CD4-positive, alpha-beta T cell treated with Interferon alpha-2 for 1 hour (primary cell): ENCODE results near the gene NME7.
A peak's percentile ranks its signal among the peaks of the same experiment; 100 is the strongest.
"Not testable (repeated sequence)": the region's sequence is repeated elsewhere in the genome, so short reads cannot be mapped to it uniquely, and the experiment has no call there.

Experiments
- DNase-seq, 2 donors: peaks; one replicate each; pipeline ENCODE4 v3.0.0-alpha.2; 2020 to 2022

NME7 gene

DNA sequence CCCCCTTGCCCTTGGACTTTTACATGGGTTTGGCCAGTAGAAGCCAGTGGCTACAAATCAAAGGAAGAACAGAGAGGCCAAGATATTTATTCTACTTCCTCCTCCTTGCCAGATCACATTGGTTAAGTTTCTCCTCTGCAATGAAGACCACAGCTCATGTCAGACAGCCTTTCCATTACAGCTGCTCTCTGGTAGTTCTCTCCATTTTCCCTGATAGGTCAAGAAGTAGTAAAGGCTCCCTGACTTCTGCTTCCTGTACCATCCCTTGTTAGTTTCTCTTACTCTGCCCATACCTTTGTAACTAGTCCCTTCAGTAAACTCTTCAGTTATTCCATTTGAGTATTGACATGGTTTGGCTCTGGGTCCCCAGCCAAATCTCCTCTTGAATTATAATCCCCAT is 27.8 kb downstream of the NME7 start:
- DNase-seq, result no peak

DNA sequence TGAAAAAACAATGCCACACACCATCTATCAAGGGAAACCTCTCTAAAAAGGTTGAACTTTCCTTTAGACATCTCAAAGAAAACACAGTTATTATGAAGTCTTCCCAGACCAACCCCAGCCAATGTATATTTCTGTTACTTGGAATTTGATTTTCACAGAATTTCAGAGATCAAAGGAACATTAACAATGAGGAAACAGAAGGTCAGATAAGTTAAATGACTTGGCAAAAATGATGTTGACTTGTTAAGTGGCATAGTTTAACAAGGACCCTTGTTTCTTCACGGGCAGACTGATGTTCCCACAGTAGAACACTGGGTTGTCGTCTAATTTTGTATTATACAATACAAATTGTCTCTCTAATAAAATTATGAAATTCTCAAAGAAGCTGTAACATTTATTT is 29.0 kb downstream of the NME7 start:
- DNase-seq, result no peak

GRCh38 chr1:169336947-169337715 is 30.5 kb downstream of the NME7 start:
- DNase-seq, result not testable (repeated sequence)

GRCh38 chr1:169334727-169335126 is 32.9 kb downstream of the NME7 start:
- DNase-seq, result not testable (repeated sequence)

DNA sequence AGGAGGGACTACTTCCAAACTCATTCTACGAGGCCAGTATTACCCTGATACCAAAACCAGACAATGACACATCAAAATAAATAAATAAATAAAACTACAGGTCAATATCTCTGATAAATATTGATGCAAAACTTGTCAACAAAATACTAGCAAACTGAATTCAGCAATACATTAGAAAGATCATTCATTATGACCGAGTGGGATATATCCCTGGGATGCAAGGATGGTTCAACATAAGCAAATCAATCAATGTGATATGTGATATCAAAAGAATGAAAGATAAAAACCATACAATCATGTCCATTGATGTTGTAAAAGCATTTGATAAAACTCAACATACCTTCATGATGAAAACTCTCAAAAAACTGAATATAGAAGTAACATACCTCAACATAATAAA is 36.7 kb downstream of the NME7 start:
- DNase-seq, result no peak

DNA sequence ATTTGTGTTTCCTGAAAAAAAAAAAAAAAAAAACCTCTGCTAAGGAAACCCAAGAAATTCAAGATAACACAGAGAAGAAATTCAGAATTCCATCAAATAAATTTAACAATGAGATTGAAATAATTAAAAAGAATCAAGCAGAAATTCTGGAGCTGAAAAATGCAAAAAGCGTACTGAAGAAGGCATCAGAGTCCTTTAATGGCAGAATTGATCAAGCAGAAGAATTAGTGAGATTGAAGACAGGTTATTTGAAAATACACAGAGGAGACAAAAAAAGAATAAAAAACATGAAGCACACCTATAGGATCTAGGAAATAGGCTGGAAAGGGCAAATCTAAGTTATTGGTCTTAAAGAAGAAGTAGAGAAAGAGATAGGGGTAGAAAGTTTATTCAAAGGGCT is 38.2 kb downstream of the NME7 start:
- no peak for DNase-seq

DNA sequence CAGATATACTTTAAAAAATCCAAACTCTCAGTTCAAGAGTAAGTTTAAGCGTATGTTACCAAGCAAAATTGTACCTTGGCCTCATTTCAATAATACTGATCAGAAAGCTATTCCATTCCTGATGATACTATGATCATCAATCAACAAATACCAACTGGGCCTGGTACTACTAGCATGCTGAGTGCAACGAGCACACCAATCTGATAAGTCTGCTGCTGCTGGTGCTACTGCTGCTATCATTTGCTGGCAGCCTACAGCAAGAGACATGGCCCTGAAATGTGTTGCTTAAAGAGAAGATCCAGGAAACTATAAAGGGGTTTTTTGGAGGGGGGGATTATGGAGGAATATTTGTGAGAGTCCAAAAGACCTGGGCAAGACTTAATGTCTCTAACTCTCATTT is 39.7 kb downstream of the NME7 start:
- DNase-seq, result no peak

GRCh38 chr1:169326956-169327268 is 40.7 kb downstream of the NME7 start:
- no peak for DNase-seq

- no peak for DNase-seq
Observed at GRCh38 chr1:169326261-169326955, 41.2 kb downstream of the NME7 start.

- DNase-seq, result no peak
Observed at GRCh38 chr1:169325117-169325516, 42.5 kb downstream of the NME7 start.

GRCh38 chr1:169322138-169322537 is 45.5 kb downstream of the NME7 start:
- DNase-seq, result no peak

GRCh38 chr1:169321539-169321938 is 46.1 kb downstream of the NME7 start:
- DNase-seq, result no peak

- DNase-seq, result no peak
Observed at GRCh38 chr1:169318536-169319244, 48.9 kb downstream of the NME7 start.

DNA sequence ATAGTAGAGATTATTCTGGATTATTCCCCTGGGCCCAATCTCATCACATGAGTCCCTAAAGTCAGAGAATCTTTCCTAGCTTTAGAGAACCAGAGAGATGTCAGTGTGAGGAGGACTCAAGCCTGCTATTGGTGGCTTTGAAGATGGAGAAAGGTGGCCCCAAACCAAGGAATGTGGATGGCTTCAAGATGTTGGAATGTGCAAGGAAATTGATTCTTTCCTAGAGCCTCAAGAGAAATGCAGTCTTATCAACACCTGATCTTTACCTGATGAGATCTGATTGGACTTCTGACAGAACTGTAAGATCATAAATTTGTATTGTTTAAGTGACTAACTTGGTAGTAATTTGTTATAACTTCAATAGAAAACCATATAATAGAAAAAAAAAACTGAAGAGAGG is 51.0 kb downstream of the NME7 start:
- DNase-seq, result no peak

DNA sequence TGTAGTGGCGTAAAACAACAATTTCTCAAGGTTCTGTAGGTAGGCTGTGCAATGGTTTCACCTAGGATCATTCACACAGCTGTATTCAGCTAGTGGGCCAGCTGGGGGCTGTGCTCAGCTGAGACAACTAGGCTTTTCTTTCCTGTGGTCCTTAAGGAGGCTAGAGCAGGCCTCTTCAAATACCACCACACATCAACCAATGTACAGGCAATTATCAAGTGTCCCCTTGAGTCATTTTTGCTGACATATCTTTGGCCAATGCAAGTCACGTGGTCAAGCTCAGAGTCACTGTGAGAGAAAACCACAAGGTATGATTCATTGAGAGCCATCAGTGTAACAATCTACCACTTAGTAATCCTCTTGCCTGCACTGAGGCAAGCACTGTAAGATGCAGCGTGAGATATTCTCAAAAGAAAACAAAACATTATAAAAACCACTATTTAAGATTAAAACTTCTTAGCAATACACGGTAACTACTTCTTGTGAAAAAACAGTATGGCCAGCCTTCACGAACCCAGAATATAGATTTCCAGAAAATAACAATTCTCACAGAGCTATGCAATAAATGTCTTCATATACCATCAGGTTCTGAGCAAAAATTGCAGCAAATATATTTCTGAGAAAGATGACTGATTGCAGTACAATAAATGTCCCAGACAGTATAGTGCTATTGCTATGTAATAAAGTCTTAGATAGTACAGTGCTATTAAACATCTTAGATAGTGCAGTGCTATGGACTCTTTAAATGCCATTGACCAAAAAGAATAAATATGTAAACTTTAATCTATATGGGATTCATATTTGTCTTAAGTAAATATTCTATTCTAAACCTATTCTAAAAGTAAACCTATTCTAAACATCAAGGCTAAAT is 55.3 kb downstream of the NME7 start:
- peak; percentile 36 to 43 for DNase-seq

DNA sequence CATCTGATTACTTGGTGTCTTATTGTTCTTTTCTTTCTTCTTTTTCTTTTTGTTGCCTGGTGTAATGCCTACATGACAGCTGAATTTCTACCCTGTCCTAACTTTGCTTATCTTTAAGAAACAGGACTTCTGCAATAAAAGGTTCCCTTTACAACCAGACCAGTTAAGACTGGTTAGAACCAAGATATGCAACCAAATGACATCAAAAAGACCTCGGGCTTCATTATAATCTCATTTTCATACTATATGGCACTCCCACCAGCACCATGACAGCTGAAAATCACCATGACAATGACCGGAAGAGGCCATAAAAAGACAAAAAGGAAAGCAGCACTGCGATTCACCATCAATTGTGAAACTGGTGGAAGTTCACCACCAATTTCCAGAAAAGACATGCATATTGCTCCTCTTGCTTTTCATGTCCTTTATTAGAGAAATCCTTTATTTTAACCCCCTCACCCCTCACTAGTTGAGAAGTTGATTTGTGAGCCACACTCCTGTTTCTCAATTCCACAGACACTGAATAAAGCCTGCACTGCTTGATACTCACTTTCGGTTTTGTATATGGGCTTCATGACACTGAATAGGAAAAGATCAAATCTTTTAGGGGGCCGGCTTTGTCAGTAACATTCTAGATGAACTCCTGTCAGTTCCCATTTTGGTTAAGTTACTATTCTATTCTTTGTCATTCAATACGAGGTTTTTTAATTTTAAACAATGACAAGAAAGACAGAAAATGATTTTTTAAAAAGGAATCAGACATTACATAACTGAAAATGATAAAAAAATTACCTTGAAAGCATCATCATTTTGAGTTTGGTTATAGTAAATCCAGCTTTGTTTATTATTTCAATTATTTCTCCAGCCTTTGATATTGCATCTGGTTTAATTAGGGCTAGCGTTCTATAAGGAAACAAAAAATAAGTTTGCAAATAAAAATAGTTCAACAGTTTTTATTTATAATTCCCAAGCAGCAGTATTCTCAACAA is 58.1 kb downstream of the NME7 start:
- DNase-seq, result peak; percentile 2 to 15

GRCh38 chr1:169308313-169309039 is 59.1 kb downstream of the NME7 start:
- DNase-seq, result no peak

- no peak for DNase-seq
Observed at GRCh38 chr1:169307176-169307575, 60.4 kb downstream of the NME7 start.

GRCh38 chr1:169305948-169306347 is 61.6 kb downstream of the NME7 start:
- DNase-seq, result no peak

GRCh38 chr1:169305356-169305755 is 62.2 kb downstream of the NME7 start:
- DNase-seq, result no peak

DNA sequence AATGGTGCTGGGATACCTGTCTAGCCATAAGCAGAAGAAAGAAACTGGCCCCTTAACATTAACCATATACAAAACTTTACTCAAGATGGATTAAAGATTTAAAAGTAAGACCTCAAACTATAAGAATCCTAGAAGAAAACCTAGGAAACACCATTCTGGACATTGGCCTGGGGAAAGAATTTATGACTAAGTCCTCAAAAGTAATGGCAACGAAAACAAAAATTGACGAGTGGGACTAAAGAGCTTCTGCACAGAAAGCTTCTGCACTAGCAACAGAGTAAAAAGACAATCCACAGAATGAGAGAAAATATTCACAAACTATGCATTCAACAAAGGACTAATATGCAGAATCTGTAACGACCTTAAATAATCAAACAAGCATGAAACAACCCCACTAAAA is 66.7 kb downstream of the NME7 start:
- DNase-seq, result no peak
